Measurements from ENCODE around the gene AMIGO1. TPM values are rescaled to one million over a fixed set of nuclear protein-coding genes. Genes with fewer than 3 reads are reported as not detected.

The AMIGO1 gene
- total RNA-seq, 1 donor from 2014 or later = 4.7 TPM

DNA sequence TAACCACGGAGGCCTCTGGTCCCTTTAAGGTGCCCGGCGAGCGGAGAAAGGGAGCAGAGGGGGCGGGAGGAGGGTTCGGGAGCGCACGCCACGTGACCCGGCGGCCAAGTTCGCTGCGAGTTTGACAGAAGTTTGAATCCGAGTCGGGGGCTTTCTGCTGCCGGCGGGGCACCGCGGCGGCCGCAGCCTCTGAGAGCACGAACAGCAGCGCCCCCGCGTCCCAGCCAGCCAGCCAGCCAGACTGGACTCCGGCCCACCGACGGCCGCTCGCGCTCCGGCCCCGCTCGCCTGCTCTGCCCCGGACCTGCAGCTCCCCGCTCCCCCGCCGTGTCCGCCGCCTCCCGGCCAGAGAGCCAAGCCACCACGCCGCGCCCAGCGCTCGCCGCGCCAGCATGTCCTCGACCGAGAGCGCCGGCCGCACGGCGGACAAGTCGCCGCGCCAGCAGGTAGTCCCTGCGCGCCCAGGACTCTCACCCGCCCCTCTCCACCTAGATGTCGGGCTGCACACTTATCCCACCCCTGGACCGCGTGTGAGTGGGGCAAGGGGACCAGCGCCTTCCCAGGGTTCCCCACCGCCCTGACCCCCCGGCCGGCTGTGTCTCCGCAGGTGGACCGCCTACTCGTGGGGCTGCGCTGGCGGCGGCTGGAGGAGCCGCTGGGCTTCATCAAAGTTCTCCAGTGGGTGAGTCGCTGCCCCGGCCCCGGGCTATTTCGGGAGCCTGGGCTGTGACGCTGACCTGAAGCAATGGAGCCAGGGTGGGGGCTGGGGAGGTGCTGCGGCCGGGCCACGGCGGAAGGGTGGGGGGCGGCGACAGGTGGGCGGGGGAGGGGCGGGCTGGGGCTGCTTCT lies 42.9 kb downstream of the AMIGO1 start, which contains the start of gene SYPL2:
Gene SYPL2, plus strand, starts transcription at position 95 of the 849 bp plus-strand sequence. Its CDS starts 298 bp downstream, at position 393.
- Histone ChIP-seq H3K4me3 (peak within 1 kb of the TSS; percentile 57 to 91), H3K9me3 (no peaks in the 10 kb centered on the region), H3K27me3 (no peaks in the 10 kb centered on the region), H3K36me3 (no peaks in the 10 kb centered on the region), H3K27ac (peak within 1 kb of the TSS; percentile 74 to 92), H3K4me1 (no peaks in the 10 kb centered on the region)
- TF ChIP-seq CTCF (IDR thresholded peaks at IDR 0.05) = peak in 1 of 3 experiments; percentile 9
- DNase-seq (ENCODE audit: low spot score in 2 of 2) = peak in 1 of 2 donors; percentile 82
- intact Hi-C loops (cut with DNase I) = loop anchor here (1.0 to 2.0 kb wide), 3 partner anchors 17 to 66 kb away; partner anchors contain the start of gene ATXN7L2

DNA sequence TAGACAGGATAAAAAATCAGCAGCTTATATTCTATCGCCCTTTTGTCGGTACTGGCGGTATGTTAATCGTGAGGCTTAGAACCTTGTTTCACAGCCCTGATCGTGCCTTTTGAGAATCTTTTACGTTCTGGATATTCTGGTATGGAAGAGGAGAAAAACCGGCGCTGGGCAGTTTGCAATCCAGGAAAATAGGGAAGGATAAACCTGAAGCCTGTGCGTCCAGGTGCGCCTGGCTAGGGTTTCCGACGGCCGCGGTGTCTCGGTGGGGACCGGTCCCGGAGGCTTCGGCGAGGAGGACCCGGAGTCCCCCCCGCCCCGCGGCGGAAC lies 43.4 kb downstream of the AMIGO1 start:
- no peak for DNase-seq (ENCODE audit: low spot score in 2 of 2)
- no peak for TF ChIP-seq CTCF (IDR thresholded peaks at IDR 0.05)
- intact Hi-C loops (cut with DNase I) = loop anchor here (1.0 to 2.0 kb wide), 2 partner anchors 39 to 67 kb away; no protein-coding TSS in a partner anchor
- H3K4me3 ChIP-seq = peak overlapping the region; percentile 57 to 91
- no peaks in the 10 kb centered on the region for H3K4me1 ChIP-seq
- H3K27ac ChIP-seq = peak overlapping the region; percentile 74 to 92
- H3K36me3 ChIP-seq = no peaks in the 10 kb centered on the region
- no peaks in the 10 kb centered on the region for H3K9me3 ChIP-seq
- no peaks in the 10 kb centered on the region for H3K27me3 ChIP-seq

DNA sequence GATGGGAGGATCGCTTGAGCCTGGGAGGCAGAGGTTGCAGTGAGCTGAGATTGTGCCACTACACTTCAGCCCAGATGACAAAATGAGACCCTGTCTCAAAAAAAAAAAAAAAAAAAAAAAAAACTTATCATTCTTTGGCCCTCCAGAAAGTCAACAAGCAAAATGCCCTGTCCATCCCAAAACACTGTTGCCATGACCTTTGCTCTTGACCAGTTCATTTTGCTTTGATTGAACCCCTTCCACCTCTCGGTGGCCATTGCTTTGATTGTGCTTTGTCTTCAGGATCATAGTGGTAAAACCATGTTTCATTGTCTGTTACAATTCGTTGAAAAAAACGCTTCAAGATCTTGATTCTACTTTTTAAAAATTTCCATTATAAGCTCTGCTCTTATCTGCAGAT lies 51.7 kb downstream of the AMIGO1 start:
- Histone ChIP-seq H3K9me3 (no peaks in the 10 kb centered on the region), H3K27ac (no peak overlapping the region), H3K4me1 (no peaks in the 10 kb centered on the region), H3K4me3 (no peak overlapping the region), H3K27me3 (no peaks in the 10 kb centered on the region), H3K36me3 (no peaks in the 10 kb centered on the region)
- DNase-seq (ENCODE audit: low spot score in 2 of 2) = no peak
- TF ChIP-seq CTCF (IDR thresholded peaks at IDR 0.05) = no peak
- intact Hi-C loops (cut with DNase I) = no loop called here

- Histone ChIP-seq H3K9me3 (no peaks in the 10 kb centered on the region), H3K27ac (no peak overlapping the region), H3K27me3 (no peaks in the 10 kb centered on the region), H3K36me3 (no peaks in the 10 kb centered on the region), H3K4me3 (no peak overlapping the region), H3K4me1 (no peaks in the 10 kb centered on the region)
- intact Hi-C loops (cut with DNase I) = no loop called here
- no peak for TF ChIP-seq CTCF (IDR thresholded peaks at IDR 0.05)
- DNase-seq (ENCODE audit: low spot score in 2 of 2) = no peak
Observed at GRCh38 chr1:109454497-109455133, 54.9 kb downstream of the AMIGO1 start.

Other genes starting within 250 kb of the AMIGO1 start
- gene PSRC1, start 226.6 kb downstream of the AMIGO1 start, total RNA-seq = 1.3 TPM
- gene MYBPHL, start 202.7 kb downstream of the AMIGO1 start, total RNA-seq = not detected
- gene SORT1, start 111.8 kb downstream of the AMIGO1 start, total RNA-seq = 111 TPM
- 2.6 TPM for gene PSMA5, start 83.3 kb downstream of the AMIGO1 start, total RNA-seq
- 8.1 TPM for gene SYPL2, start 43.2 kb downstream of the AMIGO1 start, total RNA-seq
- 5.9 TPM for gene ATXN7L2, start 25.8 kb downstream of the AMIGO1 start, total RNA-seq
- 26.8 TPM for gene CYB561D1, start 15.6 kb downstream of the AMIGO1 start, total RNA-seq
- not detected for gene GPR61, start 30.1 kb upstream of the AMIGO1 start, total RNA-seq
- 2.8 TPM for gene GNAI3, start 38.9 kb upstream of the AMIGO1 start, total RNA-seq
- not detected for gene GNAT2, start 109.9 kb upstream of the AMIGO1 start, total RNA-seq
- 74.2 TPM for gene AMPD2, start 110.1 kb upstream of the AMIGO1 start, total RNA-seq
- 27.8 TPM for gene GSTM4, start 146.4 kb upstream of the AMIGO1 start, total RNA-seq
- 20.3 TPM for gene GSTM2, start 158.3 kb upstream of the AMIGO1 start, total RNA-seq
- gene GSTM1, start 178.1 kb upstream of the AMIGO1 start, total RNA-seq = 89.4 TPM
- 23.3 TPM for gene GSTM5, start 202.5 kb upstream of the AMIGO1 start, total RNA-seq
- gene GSTM3, start 231.3 kb upstream of the AMIGO1 start, total RNA-seq = 59.2 TPM

All from ascending aorta (tissue), 2 donors.